ENCODE measurements around the gene CCDC30.

Gene CCDC30

GRCh38 chr1:42692461-42692860, 229.4 kb downstream of the CCDC30 start:
- DNase-seq (ENCODE audit: low read depth) = no peak

- DNase-seq (ENCODE audit: low read depth) = no peak
These were observed 229.8 kb downstream of the CCDC30 start for GRCh38 chr1:42692911-42693310.

DNA sequence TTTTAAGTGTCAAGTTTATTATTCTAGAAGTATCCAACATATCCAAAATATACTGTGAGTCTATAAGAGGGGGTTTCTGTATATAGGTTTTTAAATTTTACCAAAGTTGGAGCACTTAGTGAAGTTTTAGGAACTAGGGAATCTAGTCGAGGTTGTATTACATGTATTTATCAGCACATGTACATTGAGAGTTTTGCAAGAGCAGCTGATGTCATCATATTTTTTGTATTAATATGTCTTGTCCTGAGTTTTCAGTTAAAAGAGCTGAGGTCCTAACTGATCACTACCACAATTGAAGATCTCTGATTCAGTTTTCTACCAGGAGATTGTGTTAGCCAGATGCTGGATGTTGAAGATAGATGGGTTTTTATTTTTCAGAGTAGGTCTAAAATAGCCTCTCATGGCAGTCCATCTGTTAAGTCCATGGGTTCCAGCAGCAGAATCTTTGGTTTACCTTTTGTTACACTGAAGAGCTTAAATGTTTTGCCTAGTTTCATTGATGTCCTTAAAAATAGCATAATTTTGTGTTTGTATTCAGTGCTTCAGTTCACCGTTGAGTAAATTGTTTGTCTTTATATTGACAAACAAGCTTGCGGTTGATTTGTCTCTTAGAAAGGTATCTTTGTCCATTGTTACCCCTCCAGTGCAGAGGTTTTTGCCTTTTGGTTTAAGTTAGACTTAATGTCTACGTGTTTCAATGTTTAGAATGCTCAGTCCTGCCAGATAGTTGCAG, 235.2 kb downstream of the CCDC30 start:
- no peak for DNase-seq (ENCODE audit: low read depth)

DNA sequence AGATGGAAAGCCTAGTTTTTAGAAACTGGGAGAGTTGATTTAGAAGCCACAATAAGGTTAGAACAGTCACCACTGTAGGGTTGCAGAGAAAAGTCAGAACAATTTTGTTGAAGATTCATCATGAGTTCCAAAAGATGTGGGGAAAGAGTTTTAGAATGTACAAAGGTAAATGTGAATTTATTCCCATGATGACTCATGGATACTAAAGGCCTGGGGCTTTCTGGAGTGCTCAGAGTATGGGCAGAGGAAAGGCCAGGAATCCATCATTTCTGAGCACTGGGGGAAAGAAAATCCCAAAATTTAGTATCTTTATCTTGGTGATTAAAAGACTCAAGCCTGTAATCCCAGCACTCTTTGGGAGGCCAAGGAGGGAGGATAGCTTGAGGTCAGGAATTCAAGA, 236.9 kb downstream of the CCDC30 start:
- no peak for DNase-seq (ENCODE audit: low read depth)

DNA sequence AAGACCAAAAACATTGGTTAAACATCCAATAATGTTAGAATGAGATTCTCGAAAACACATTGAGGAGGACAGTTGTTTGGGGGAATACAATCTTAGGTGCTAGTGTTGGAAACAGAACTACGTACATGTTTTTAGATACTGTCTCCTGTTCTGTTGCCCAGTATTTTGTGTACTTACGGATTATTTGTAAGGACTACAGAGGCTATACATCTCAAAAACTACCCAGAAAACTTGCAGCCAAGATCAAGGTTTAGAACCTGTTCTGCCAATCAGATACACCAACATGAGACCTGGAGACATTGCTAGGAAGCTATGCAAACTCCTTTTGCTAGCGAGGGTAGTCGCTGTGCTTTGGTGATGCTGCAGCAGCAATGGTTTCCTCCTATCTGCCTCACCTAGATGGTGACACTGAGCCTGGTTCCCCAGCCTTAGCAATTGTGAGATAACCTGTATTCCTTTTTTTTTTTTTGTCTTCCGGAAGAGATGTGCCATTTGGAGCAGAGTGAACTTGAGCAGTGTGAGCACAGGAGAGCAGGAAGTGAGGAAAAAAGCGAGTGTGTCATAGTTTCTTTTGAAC, 240.9 kb downstream of the CCDC30 start:
- DNase-seq (ENCODE audit: low read depth) = no peak
